NT2/D1 (cell line): ENCODE data around the gene BAZ2B.
"Not testable (repeated sequence)": the region's sequence is repeated elsewhere in the genome, so short reads cannot be mapped to it uniquely, and the experiment has no call there.

Source experiments
- DNase-seq: peaks from one replicate; pipeline ENCODE4 v3.0.0-alpha.2; 2011; ENCODE audit warnings: low read depth, low spot score
- H3K27me3 ChIP-seq: 2 replicates; pipeline ENCODE4 v1.6.0; 2011; ENCODE audit warnings: mild to moderate bottlenecking; ENCODE audit not compliant: insufficient read length, insufficient read depth
- H3K36me3 ChIP-seq: 2 replicates; pipeline ENCODE4 v1.6.1; 2011; ENCODE audit warnings: mild to moderate bottlenecking, low read length, mixed read lengths; ENCODE audit not compliant: insufficient read depth, insufficient read length
- H3K4me1 ChIP-seq: 2 replicates; pipeline ENCODE4 v1.5.1; 2011; ENCODE audit not compliant: insufficient read depth, insufficient read length
- H3K4me3 ChIP-seq: 2 replicates; pipeline ENCODE4 v1.5.1; 2011; ENCODE audit warnings: low read depth; ENCODE audit not compliant: insufficient read length
- H3K9ac ChIP-seq: 2 replicates; pipeline ENCODE4 v1.6.0; 2011; ENCODE audit warnings: low read depth; ENCODE audit not compliant: insufficient read length
- H3K9me3 ChIP-seq: 2 replicates; pipeline ENCODE4 v1.5.1; 2011; ENCODE audit warnings: mild to moderate bottlenecking, low read length; ENCODE audit not compliant: insufficient read depth
- SUZ12 ChIP-seq: IDR thresholded peaks from 2 replicates; pipeline ENCODE4 v1.6.1; 2011; ENCODE audit not compliant: insufficient read length, insufficient read depth; ENCODE audit errors: extremely low read depth
- YY1 ChIP-seq: IDR thresholded peaks from 2 replicates; pipeline ENCODE4 v1.6.1; 2011; ENCODE audit not compliant: insufficient read length, insufficient read depth
- ZNF274 ChIP-seq: IDR thresholded peaks from 2 replicates; pipeline ENCODE4 v1.6.1; 2011; ENCODE audit warnings: mild to moderate bottlenecking, low read depth, low read length

BAZ2B gene

DNA sequence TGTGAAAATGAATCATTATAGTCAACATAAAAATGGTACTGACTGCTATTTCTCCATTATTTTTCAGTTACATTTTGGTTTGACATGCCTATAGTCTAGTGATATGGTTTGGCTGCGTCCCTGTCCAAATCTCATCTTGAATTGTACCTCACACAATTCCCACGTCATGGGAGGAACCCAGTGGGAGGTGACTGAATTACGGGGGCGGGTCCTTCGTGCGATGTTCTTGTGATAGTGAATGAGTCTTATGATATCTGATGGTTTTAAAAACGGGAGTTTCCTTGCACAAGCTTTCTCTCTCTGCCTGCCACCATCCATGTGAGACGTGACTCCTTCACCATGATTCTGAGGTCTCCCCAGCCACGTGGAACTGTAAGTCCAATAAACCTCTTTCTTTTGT lies 70.3 kb downstream of the BAZ2B start:
- H3K27me3 ChIP-seq = no peaks in the 10 kb centered on the region
- H3K4me3 ChIP-seq = no peak overlapping the region
- TF ChIP-seq SUZ12 (no peak), YY1 (no peak)
- DNase-seq = no peak
- no peak overlapping the region for H3K9ac ChIP-seq
- H3K36me3 ChIP-seq = peaks cover 3% of the 10 kb centered on the region
- no peaks in the 10 kb centered on the region for H3K9me3 ChIP-seq
- H3K4me1 ChIP-seq = no peaks in the 10 kb centered on the region

DNA sequence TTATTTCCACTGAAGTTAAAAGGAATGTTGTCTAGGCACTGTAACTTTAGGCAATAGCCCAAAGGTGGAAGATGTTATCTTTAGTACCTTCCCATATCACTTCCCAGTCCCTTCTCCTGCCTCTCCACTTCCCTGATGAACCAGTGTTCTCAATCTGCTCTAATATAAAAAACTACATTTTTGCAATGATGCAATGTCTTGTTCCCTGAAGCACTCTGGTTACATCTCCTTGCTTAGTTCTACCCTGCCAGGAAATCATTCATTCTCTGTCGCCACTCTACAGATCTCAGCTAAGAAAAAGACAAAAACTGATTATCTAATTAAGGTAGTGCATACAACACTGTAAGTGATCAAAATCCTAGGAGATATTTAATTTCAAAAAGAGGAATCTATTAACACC lies 71.3 kb downstream of the BAZ2B start:
- no peak for TF ChIP-seq SUZ12
- TF ChIP-seq ZNF274 = no peak
- no peak for TF ChIP-seq YY1
- Histone ChIP-seq H3K36me3 (peaks cover 3% of the 10 kb centered on the region), H3K4me3 (no peak overlapping the region), H3K4me1 (no peaks in the 10 kb centered on the region), H3K9ac (no peak overlapping the region), H3K9me3 (no peaks in the 10 kb centered on the region), H3K27me3 (no peaks in the 10 kb centered on the region)
- DNase-seq = no peak

DNA sequence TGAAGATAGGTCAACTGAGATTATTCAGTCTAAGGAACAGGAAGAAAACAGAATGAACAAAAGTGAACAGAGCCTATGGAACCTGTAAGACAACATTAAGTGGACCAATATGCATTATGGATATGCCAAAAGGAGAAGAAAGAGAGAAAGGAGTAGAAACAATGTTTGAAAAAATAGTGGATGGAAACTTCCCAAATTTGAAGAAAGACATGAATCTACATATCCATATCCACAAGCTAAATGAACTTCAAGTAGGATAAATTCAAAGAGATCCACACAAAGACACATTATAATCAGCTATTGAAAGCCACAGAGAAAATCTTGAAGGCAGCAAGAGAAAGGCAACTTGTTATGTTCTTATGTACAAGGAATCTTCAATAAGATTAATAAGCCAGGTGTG lies 74.2 kb downstream of the BAZ2B start:
- TF ChIP-seq YY1 (no peak), SUZ12 (no peak), ZNF274 (no peak)
- no peaks in the 10 kb centered on the region for H3K4me1 ChIP-seq
- H3K9me3 ChIP-seq = no peaks in the 10 kb centered on the region
- DNase-seq = no peak
- no peak overlapping the region for H3K4me3 ChIP-seq
- no peaks in the 10 kb centered on the region for H3K27me3 ChIP-seq
- H3K9ac ChIP-seq = no peak overlapping the region
- peaks cover 3% of the 10 kb centered on the region for H3K36me3 ChIP-seq

DNA sequence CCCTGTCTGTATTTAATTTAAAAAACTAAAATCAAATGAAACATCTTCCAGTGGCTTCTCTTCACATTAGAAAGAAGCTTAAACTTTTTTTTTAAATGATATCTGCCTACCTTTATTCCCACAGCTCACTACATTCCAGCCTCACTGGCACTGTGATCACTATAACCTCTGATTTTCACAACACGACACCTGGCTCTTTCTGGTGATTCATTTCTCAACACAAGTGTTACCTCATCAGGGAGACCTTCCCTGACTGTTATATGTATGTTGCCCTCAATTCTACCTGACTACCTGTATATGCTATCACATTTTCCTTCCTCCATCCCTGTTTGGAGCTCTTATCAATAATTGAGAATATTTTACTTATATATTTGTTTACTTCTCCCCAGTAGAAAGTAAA lies 76.6 kb downstream of the BAZ2B start:
- H3K27me3 ChIP-seq = no peaks in the 10 kb centered on the region
- H3K4me1 ChIP-seq = no peaks in the 10 kb centered on the region
- no peaks in the 10 kb centered on the region for H3K9me3 ChIP-seq
- H3K9ac ChIP-seq = no peak overlapping the region
- TF ChIP-seq YY1 = no peak
- TF ChIP-seq ZNF274 = no peak
- TF ChIP-seq SUZ12 = no peak
- H3K4me3 ChIP-seq = no peak overlapping the region
- DNase-seq = no peak
- H3K36me3 ChIP-seq = peaks cover 3% of the 10 kb centered on the region

DNA sequence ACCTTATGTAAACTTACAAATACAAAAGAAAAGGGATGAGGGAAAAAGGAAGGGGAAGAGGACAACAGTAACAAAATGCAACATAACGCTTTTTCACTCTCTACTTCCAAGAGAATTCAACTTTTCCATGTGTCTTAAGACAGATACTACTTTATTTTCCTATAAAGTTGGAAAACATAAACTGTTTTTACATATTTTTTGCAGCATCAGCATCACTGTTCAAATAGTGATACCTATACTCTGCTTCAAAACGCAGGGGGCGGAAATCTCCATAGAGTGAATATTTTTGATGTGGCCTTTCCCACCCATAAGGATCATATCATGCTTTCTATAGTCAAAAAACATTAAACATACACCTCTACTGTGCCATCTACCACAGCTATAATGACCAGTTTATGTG lies 77.5 kb downstream of the BAZ2B start:
- no peaks in the 10 kb centered on the region for H3K27me3 ChIP-seq

DNA sequence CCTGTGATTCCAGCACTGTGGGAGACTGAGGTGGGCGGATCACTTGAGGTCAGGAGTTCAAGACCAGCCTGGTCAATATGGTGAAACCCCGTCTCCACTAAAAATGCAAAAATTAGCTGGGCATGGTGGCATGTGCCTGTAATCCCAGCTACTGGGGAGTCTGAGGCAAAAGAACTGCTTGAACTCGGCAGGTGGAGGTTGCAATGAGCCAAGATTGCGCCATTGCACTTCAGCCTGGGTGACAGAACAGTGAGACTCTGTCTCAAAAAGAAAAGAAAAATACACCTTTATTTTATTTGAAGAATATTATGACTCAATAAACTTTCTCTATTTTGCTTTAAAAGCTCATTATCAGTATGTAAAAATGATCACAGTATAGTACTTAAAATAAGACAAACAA lies 81.1 kb downstream of the BAZ2B start:
- H3K9me3 ChIP-seq, H3K9ac ChIP-seq, H3K4me1 ChIP-seq, H3K27me3 ChIP-seq, H3K36me3 ChIP-seq, H3K4me3 ChIP-seq, DNase-seq: not testable (repeated sequence)

More for the DNA sequence above, 77.5 kb downstream of the BAZ2B start:
- H3K4me1 ChIP-seq = no peaks in the 10 kb centered on the region
- H3K9me3 ChIP-seq = no peaks in the 10 kb centered on the region
- peaks cover 3% of the 10 kb centered on the region for H3K36me3 ChIP-seq
- no peak overlapping the region for H3K9ac ChIP-seq
- DNase-seq = no peak
- no peak for TF ChIP-seq ZNF274
- TF ChIP-seq YY1 = no peak
- TF ChIP-seq SUZ12 = no peak
- H3K4me3 ChIP-seq = no peak overlapping the region

DNA sequence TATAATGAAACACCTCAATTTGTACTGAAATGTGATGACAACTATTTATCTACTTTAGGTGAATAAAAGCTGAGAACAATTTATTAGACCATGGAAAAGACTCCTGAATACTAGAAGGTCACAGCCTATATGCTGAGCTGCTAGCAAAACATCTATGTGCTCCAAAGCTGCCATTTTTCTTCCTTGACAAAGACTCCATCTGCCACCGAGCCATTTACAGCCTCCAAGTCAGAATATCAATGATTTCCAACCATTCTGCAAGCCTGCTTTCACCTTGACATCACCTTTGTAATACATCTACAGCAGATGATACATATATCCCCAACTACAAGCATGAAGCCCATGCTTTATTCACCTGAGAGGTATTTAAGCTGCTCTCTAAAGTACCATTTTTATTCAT lies 84.9 kb downstream of the BAZ2B start:
- H3K4me1 ChIP-seq = no peaks in the 10 kb centered on the region
- H3K27me3 ChIP-seq = no peaks in the 10 kb centered on the region
- no peaks in the 10 kb centered on the region for H3K9me3 ChIP-seq
- H3K9ac ChIP-seq = no peak overlapping the region
- TF ChIP-seq ZNF274 (no peak), YY1 (no peak), SUZ12 (no peak)
- H3K4me3 ChIP-seq = no peak overlapping the region
- no peaks in the 10 kb centered on the region for H3K36me3 ChIP-seq
- no peak for DNase-seq

DNA sequence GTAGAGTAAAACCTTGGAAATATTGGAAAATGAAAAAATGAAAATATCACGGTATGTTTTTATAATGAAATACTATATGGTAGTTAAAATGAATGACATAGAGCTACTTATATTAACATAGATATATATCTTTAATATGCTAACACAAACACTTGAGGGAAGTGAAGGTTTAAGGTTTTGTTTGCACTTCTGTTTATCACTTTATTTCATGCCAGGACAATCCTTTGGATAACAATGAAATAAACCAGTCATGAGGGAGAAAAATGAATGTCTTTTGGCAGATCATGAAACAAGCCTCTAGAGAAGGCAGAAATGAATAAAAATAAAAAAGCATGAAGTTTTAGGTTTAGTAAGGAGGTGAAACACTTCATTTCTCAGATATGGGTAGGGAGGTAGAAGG lies 89.9 kb downstream of the BAZ2B start:
- Histone ChIP-seq H3K9me3 (no peaks in the 10 kb centered on the region), H3K9ac (no peak overlapping the region), H3K27me3 (no peaks in the 10 kb centered on the region), H3K36me3 (no peaks in the 10 kb centered on the region), H3K4me1 (no peaks in the 10 kb centered on the region), H3K4me3 (no peak overlapping the region)
- TF ChIP-seq YY1 (no peak), SUZ12 (no peak), ZNF274 (no peak)
- no peak for DNase-seq
